HEK293 (cell line): ENCODE results near the gene ACVR2A.
A peak's percentile ranks its signal among the peaks of the same experiment; 100 is the strongest.

Experiments used
- CTCF ChIA-PET: fragments of 350-600 bp; formaldehyde crosslinking; extraction: SDS; loops from one replicate; lab custom pipeline; 2021; ENCODE audit warnings: antibody characterized with exemption; lab: Yijun Ruan, JAX
- POLR2A ChIA-PET: fragments of 300-600 bp; formaldehyde crosslinking; extraction: SDS; loops from one replicate; lab custom pipeline; 2020; ENCODE audit warnings: antibody characterized with exemption, inconsistent platforms; lab: Yijun Ruan, JAX
- H3K27ac ChIP-seq: fragments of 200-500 bp; sonication (Bioruptor generic); 2 replicates; pipeline ENCODE4 v1.5.1; 2014; ENCODE audit warnings: low read depth, low read length, control low read depth, inconsistent platforms; ENCODE audit errors: extremely low read depth
- H3K36me3 ChIP-seq, 2 experiments: fragments of 200-500 bp in 1 of 2; sonication (Bioruptor generic) in 1 of 2; 1 replicate in 1 of 2; 2 replicates in 1 of 2; pipeline ENCODE4 v1.5.1; 2014 to 2017; ENCODE audit warnings: inconsistent platforms in 2 of 2, low read length in 2 of 2; ENCODE audit not compliant: control insufficient read depth in 2 of 2, insufficient read depth in 1 of 2
- H3K4me1 ChIP-seq: fragments of 200-500 bp; sonication (Bioruptor generic); 2 replicates; pipeline ENCODE4 v1.5.1; 2014; ENCODE audit warnings: mild to moderate bottlenecking, low read length, inconsistent platforms; ENCODE audit not compliant: control insufficient read depth, insufficient read depth
- H3K4me3 ChIP-seq: 2 replicates; pipeline ENCODE4 v1.5.1; 2011; ENCODE audit warnings: low read depth, mild to moderate bottlenecking, control low read depth, low read length, moderate library complexity
- H3K9me3 ChIP-seq: fragments of 200-500 bp; sonication (Bioruptor generic); 2 replicates; pipeline ENCODE4 v1.5.1; 2014; ENCODE audit warnings: low read depth, low read length, inconsistent platforms; ENCODE audit not compliant: control insufficient read depth, insufficient read depth
- FEZF1 ChIP-seq: fragments of 450-650 bp; formaldehyde crosslinking; IDR thresholded peaks from 2 replicates; pipeline ENCODE4 v1.5.1; 2016; ENCODE audit warnings: missing biosample characterization, missing genetic modification characterization
- MYNN ChIP-seq: fragments of 450-650 bp; formaldehyde crosslinking; IDR thresholded peaks from 2 replicates; pipeline ENCODE4 v1.5.1; 2016; ENCODE audit warnings: missing biosample characterization, missing genetic modification characterization, borderline replicate concordance
- OSR2 ChIP-seq: fragments of 450-650 bp; formaldehyde crosslinking; IDR thresholded peaks from 2 replicates; pipeline ENCODE4 v1.5.1; 2016; ENCODE audit warnings: missing biosample characterization, missing genetic modification characterization
- OVOL3 ChIP-seq: fragments of 450-650 bp; formaldehyde crosslinking; IDR thresholded peaks from 2 replicates; pipeline ENCODE4 v1.5.1; 2016; ENCODE audit warnings: missing biosample characterization, missing genetic modification characterization
- RBAK ChIP-seq: fragments of 450-650 bp; formaldehyde crosslinking; IDR thresholded peaks from 2 replicates; pipeline ENCODE4 v1.5.1; 2016; ENCODE audit warnings: missing biosample characterization, missing genetic modification characterization
- TCF7L2 ChIP-seq: IDR thresholded peaks from 2 replicates; pipeline ENCODE4 v1.6.1; 2011; ENCODE audit warnings: low read depth, mild to moderate bottlenecking, inconsistent platforms, low read length, moderate library complexity, borderline replicate concordance
- ZEB2 ChIP-seq: fragments of 450-650 bp; formaldehyde crosslinking; IDR thresholded peaks from 2 replicates; pipeline ENCODE4 v1.5.1; 2016; ENCODE audit warnings: missing biosample characterization, missing genetic modification characterization
- ZNF202 ChIP-seq: fragments of 450-650 bp; formaldehyde crosslinking; IDR thresholded peaks from 2 replicates; pipeline ENCODE4 v1.5.1; 2016; ENCODE audit warnings: missing biosample characterization, missing genetic modification characterization, borderline replicate concordance
- ZNF311 ChIP-seq: fragments of 450-650 bp; formaldehyde crosslinking; IDR thresholded peaks from 2 replicates; pipeline ENCODE4 v1.5.1; 2017; ENCODE audit warnings: missing biosample characterization, missing genetic modification characterization, borderline replicate concordance
- ZNF37A ChIP-seq: fragments of 450-650 bp; IDR thresholded peaks from 2 replicates; pipeline ENCODE4 v1.5.1; 2018; ENCODE audit warnings: missing biosample characterization, missing genetic modification characterization
- ZNF501 ChIP-seq: fragments of 450-650 bp; formaldehyde crosslinking; IDR thresholded peaks from 2 replicates; pipeline ENCODE4 v1.5.1; 2016; ENCODE audit warnings: missing biosample characterization, missing genetic modification characterization
- ZNF664 ChIP-seq: fragments of 450-650 bp; formaldehyde crosslinking; IDR thresholded peaks from 2 replicates; pipeline ENCODE4 v1.5.1; 2016; ENCODE audit warnings: missing biosample characterization, missing genetic modification characterization
- ZNF791 ChIP-seq: fragments of 450-650 bp; formaldehyde crosslinking; IDR thresholded peaks from 2 replicates; pipeline ENCODE4 v1.5.1; 2016; ENCODE audit warnings: missing biosample characterization, missing genetic modification characterization
- ZNF843 ChIP-seq: fragments of 450-650 bp; formaldehyde crosslinking; IDR thresholded peaks from 2 replicates; pipeline ENCODE4 v1.5.1; 2016; ENCODE audit warnings: missing biosample characterization, missing genetic modification characterization
- ZXDB ChIP-seq: fragments of 450-650 bp; formaldehyde crosslinking; IDR thresholded peaks from 2 replicates; pipeline ENCODE4 v1.5.1; 2016; ENCODE audit warnings: missing biosample characterization, missing genetic modification characterization
- TF ChIP-seq, protein P1 (sequence below): fragments of 450-650 bp; formaldehyde crosslinking; IDR thresholded peaks from 2 replicates; pipeline ENCODE4 v1.5.1; 2016; ENCODE audit warnings: missing biosample characterization, missing genetic modification characterization, low read depth
- TF ChIP-seq, protein P2 (sequence below): fragments of 450-650 bp; formaldehyde crosslinking; IDR thresholded peaks from 2 replicates; pipeline ENCODE4 v1.5.1; 2017; ENCODE audit warnings: missing biosample characterization, missing genetic modification characterization
- TF ChIP-seq, protein P3 (sequence below): fragments of 450-650 bp; formaldehyde crosslinking; IDR thresholded peaks from 2 replicates; pipeline ENCODE4 v1.5.1; 2016; ENCODE audit warnings: missing biosample characterization, missing genetic modification characterization
- TF ChIP-seq, protein P4 (sequence below): fragments of 450-650 bp; formaldehyde crosslinking; IDR thresholded peaks from 2 replicates; pipeline ENCODE4 v1.5.1; 2016; ENCODE audit warnings: missing biosample characterization, missing genetic modification characterization
- TF ChIP-seq, protein P5 (sequence below): fragments of 450-650 bp; formaldehyde crosslinking; IDR thresholded peaks from 2 replicates; pipeline ENCODE4 v1.5.1; 2016; ENCODE audit warnings: missing biosample characterization, missing genetic modification characterization

Gene ACVR2A

DNA sequence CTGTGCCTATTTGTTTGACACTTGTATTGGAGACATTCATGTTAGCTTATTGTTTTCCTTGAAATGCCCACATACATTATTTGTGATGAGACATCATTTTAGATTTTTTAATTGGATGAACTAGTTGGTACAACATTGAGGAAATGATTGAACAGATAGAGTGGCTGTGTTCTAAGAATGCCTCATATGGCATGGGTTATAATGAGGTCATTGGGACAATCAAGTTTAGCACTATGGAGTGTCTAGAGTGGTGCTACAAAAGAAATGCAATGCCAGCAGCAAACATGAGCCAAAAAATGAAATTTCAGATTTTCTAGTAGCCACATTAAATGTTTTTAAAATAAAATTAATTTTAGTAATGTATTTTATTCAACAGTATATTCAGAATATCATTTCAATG is 28.1 kb downstream of the ACVR2A start:
- Histone ChIP-seq H3K4me1 (peaks cover 7% of the 10 kb centered on the region), H3K4me3 (no peak overlapping the region), H3K9me3 (no peaks in the 10 kb centered on the region), H3K27ac (no peak overlapping the region), H3K36me3 (no peaks in the 10 kb centered on the region)
- ChIA-PET CTCF (no interaction called here), POLR2A (no interaction called here)
- TF ChIP-seq ZNF37A (no peak), ZEB2 (tag by site-specific recombination) (no peak), RBAK (tag by site-specific recombination) (no peak), ZNF311 (tag by site-specific recombination) (no peak), ZNF791 (tag by site-specific recombination) (no peak)
- TF ChIP-seq, protein P1, sequence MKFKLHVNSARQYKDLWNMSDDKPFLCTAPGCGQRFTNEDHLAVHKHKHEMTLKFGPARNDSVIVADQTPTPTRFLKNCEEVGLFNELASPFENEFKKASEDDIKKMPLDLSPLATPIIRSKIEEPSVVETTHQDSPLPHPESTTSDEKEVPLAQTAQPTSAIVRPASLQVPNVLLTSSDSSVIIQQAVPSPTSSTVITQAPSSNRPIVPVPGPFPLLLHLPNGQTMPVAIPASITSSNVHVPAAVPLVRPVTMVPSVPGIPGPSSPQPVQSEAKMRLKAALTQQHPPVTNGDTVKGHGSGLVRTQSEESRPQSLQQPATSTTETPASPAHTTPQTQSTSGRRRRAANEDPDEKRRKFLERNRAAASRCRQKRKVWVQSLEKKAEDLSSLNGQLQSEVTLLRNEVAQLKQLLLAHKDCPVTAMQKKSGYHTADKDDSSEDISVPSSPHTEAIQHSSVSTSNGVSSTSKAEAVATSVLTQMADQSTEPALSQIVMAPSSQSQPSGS = peak; percentile 68; the same call in 1 of the 2 replicates

DNA sequence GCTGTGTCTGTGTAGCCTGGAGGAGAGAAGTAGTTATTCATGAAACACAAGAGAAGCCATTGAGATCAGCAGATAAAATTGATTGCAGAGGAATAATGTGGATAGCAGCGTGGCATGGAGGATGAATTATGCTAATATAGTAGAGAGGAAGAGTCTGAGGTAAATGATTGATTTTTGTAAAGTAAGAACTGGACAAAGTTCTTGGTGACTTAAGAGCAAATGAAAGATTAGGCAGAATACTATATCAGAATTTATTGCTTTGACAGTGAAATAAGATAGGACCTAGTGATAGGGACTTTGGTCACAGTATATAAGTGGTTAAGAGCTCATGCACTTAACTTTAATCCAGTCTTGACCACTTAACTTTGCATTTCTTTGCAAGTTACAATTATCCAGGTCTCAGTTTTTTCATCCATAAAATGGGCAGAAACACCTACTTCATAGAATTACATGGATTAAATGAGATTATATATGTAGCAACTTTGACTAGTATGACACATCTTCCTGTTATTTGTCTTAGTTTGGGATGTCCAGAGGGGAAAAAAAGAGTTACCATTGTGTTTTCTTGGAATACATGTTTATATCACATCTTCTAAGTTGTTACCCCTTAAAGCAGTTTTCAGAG is 29.1 kb downstream of the ACVR2A start:
- H3K9me3 ChIP-seq = no peaks in the 10 kb centered on the region
- ChIA-PET CTCF (interaction anchor here (0.5 to 0.6 kb wide), 2 partner anchors 182 to 691 kb away, joined by 3 to 4 read pairs; no protein-coding TSS in a partner anchor), POLR2A (no interaction called here)
- H3K27ac ChIP-seq = no peak overlapping the region
- H3K36me3 ChIP-seq = no peaks in the 10 kb centered on the region
- no peak overlapping the region for H3K4me3 ChIP-seq
- H3K4me1 ChIP-seq = peaks cover 7% of the 10 kb centered on the region
- TF ChIP-seq ZNF664 (peak; percentile 43; the same call in 1 of the 2 replicates), ZNF202 (tag by site-specific recombination) (no peak)

DNA sequence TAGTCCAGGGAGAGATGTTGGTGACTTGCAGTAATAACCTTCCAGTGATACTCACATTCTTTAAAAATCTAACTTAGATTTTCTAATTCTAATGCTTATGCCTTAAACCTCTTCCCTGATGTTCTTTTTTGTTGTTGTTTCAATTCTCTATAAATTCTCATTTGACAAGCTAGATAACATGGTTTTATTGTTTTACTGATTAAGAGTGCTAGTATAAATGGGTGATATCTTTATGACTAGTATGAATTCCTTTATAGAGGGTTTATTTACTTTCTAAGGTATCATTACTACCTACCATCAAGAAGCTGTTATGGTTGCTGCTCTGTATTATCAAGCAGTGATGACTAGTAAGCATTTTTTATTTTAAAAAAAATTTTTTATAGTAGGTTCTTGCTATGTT is 35.0 kb downstream of the ACVR2A start:
- CTCF ChIA-PET = no interaction called here
- POLR2A ChIA-PET = no interaction called here
- Histone ChIP-seq H3K4me3 (no peak overlapping the region), H3K4me1 (peaks cover 31% of the 10 kb centered on the region), H3K9me3 (no peaks in the 10 kb centered on the region), H3K27ac (no peak overlapping the region), H3K36me3 (no peaks in the 10 kb centered on the region)
- TF ChIP-seq, protein P2, sequence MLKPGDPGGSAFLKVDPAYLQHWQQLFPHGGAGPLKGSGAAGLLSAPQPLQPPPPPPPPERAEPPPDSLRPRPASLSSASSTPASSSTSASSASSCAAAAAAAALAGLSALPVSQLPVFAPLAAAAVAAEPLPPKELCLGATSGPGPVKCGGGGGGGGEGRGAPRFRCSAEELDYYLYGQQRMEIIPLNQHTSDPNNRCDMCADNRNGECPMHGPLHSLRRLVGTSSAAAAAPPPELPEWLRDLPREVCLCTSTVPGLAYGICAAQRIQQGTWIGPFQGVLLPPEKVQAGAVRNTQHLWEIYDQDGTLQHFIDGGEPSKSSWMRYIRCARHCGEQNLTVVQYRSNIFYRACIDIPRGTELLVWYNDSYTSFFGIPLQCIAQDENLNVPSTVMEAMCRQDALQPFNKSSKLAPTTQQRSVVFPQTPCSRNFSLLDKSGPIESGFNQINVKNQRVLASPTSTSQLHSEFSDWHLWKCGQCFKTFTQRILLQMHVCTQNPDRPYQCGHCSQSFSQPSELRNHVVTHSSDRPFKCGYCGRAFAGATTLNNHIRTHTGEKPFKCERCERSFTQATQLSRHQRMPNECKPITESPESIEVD (tag by site-specific recombination) = peak; percentile 81; the same call in 1 of the 2 replicates
- TF ChIP-seq MYNN (tag by site-specific recombination) (no peak), OSR2 (tag by site-specific recombination) (0 out of 2 replicates have a peak, but pooled peaks have one; percentile 46), FEZF1 (peak; percentile 82), ZNF501 (tag by site-specific recombination) (no peak), ZNF843 (tag by site-specific recombination) (peak; percentile 88), ZXDB (tag by site-specific recombination) (peak; percentile 57), OVOL3 (tag by site-specific recombination) (no peak), TCF7L2 (peak; percentile 56; the same call in 1 of the 2 replicates)
- TF ChIP-seq, protein P3, sequence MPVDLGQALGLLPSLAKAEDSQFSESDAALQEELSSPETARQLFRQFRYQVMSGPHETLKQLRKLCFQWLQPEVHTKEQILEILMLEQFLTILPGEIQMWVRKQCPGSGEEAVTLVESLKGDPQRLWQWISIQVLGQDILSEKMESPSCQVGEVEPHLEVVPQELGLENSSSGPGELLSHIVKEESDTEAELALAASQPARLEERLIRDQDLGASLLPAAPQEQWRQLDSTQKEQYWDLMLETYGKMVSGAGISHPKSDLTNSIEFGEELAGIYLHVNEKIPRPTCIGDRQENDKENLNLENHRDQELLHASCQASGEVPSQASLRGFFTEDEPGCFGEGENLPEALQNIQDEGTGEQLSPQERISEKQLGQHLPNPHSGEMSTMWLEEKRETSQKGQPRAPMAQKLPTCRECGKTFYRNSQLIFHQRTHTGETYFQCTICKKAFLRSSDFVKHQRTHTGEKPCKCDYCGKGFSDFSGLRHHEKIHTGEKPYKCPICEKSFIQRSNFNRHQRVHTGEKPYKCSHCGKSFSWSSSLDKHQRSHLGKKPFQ (tag by site-specific recombination) = 0 out of 2 replicates have a peak, but pooled peaks have one; percentile 45
- TF ChIP-seq, protein P4, sequence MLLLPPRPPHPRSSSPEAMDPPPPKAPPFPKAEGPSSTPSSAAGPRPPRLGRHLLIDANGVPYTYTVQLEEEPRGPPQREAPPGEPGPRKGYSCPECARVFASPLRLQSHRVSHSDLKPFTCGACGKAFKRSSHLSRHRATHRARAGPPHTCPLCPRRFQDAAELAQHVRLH (tag by site-specific recombination) = peak; percentile 67; the same call in 1 of the 2 replicates
- TF ChIP-seq, protein P5, sequence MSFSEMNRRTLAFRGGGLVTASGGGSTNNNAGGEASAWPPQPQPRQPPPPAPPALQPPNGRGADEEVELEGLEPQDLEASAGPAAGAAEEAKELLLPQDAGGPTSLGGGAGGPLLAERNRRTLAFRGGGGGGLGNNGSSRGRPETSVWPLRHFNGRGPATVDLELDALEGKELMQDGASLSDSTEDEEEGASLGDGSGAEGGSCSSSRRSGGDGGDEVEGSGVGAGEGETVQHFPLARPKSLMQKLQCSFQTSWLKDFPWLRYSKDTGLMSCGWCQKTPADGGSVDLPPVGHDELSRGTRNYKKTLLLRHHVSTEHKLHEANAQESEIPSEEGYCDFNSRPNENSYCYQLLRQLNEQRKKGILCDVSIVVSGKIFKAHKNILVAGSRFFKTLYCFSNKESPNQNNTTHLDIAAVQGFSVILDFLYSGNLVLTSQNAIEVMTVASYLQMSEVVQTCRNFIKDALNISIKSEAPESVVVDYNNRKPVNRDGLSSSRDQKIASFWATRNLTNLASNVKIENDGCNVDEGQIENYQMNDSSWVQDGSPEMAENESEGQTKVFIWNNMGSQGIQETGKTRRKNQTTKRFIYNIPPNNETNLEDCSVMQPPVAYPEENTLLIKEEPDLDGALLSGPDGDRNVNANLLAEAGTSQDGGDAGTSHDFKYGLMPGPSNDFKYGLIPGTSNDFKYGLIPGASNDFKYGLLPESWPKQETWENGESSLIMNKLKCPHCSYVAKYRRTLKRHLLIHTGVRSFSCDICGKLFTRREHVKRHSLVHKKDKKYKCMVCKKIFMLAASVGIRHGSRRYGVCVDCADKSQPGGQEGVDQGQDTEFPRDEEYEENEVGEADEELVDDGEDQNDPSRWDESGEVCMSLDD (tag by site-specific recombination) = no peak
